ENCODE results near the gene ATE1. TPM values are rescaled to one million over a fixed set of nuclear protein-coding genes. Genes with fewer than 3 reads are reported as not detected.
"Not testable (repeated sequence)": the region's sequence is repeated elsewhere in the genome, so short reads cannot be mapped to it uniquely, and the experiment has no call there.

The ATE1 gene
- total and polyA plus RNA-seq, 8 donors, result 24.5 to 35.4 (median 31.9) TPM

- DNase-seq (peak; percentile 75 to 95 (median 82)), ATAC-seq (peak; percentile 93)
- no peaks in the 10 kb centered on the region for H3K9me3 ChIP-seq
- intact Hi-C loops (cut with DNase I), result no loop called here
- H3K4me3 ChIP-seq, result peak within 1 kb of the TSS; percentile 83 to 89
- H3K36me3 ChIP-seq, result peaks cover 0 to 16% of the 10 kb centered on the region in 2 donors
- peaks cover 8 to 29% of the 10 kb centered on the region in 2 donors for H3K4me1 ChIP-seq
- H3K27me3 ChIP-seq, result no peaks in the 10 kb centered on the region
- H3K27ac ChIP-seq, result peak within 1 kb of the TSS; percentile 93 to 96
- TF ChIP-seq, protein P1, sequence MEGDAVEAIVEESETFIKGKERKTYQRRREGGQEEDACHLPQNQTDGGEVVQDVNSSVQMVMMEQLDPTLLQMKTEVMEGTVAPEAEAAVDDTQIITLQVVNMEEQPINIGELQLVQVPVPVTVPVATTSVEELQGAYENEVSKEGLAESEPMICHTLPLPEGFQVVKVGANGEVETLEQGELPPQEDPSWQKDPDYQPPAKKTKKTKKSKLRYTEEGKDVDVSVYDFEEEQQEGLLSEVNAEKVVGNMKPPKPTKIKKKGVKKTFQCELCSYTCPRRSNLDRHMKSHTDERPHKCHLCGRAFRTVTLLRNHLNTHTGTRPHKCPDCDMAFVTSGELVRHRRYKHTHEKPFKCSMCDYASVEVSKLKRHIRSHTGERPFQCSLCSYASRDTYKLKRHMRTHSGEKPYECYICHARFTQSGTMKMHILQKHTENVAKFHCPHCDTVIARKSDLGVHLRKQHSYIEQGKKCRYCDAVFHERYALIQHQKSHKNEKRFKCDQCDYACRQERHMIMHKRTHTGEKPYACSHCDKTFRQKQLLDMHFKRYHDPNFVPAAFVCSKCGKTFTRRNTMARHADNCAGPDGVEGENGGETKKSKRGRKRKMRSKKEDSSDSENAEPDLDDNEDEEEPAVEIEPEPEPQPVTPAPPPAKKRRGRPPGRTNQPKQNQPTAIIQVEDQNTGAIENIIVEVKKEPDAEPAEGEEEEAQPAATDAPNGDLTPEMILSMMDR (IDR thresholded peaks at IDR 0.05), result peak in 1 of 2 donors; percentile 69
These were observed 46.9 kb upstream of the ATE1 start, which contains the start of gene NSMCE4A for GRCh38 chr10:121974535-121975294. Gene NSMCE4A (minus strand): TSS chr10:121975217. CDS start chr10:121975165, 52 bp downstream.

- Histone ChIP-seq H3K27me3 (no peaks in the 10 kb centered on the region), H3K4me1 (peaks cover 8 to 29% of the 10 kb centered on the region in 2 donors), H3K4me3 (peak overlapping the region; percentile 83 to 89), H3K36me3 (peaks cover 0 to 23% of the 10 kb centered on the region in 2 donors), H3K27ac (peak overlapping the region; percentile 93 to 96), H3K9me3 (no peaks in the 10 kb centered on the region)
- ATAC-seq, result peak; percentile 43
- TF ChIP-seq, protein P1 (IDR thresholded peaks at IDR 0.05), result no peak
- DNase-seq, result no peak
- intact Hi-C loops (cut with DNase I), result no loop called here
These were observed 46.2 kb upstream of the ATE1 start for GRCh38 chr10:121974019-121974534.

DNA sequence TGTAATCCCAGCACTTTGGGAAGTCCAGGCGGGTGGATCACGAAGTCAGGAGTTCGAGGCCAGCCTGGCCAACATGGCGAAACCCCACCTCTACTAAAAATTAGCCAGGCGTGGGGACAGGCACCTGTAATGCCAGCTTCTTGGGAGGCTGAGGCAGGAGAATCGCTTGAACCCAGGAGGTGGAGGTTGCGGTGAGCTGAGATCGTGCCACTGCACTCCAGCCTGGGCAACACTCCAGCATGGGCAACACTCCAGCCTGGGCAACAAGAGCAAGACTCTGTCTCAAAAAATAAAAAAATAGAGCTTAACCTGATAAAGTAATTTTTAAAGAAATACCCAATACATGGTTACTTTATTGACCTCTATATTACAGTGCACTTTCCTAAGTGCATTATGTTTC is 41.3 kb upstream of the ATE1 start:
- DNase-seq; H3K27ac ChIP-seq; H3K9me3 ChIP-seq; H3K4me3 ChIP-seq; H3K27me3 ChIP-seq; ATAC-seq; intact Hi-C loops (cut with DNase I): not testable (repeated sequence)
- H3K36me3 ChIP-seq, result peaks cover 0 to 72% of the 10 kb centered on the region in 2 donors
- H3K4me1 ChIP-seq, result peaks cover 3 to 17% of the 10 kb centered on the region in 2 donors

GRCh38 chr10:121965996-121966395 is 38.2 kb upstream of the ATE1 start:
- Histone ChIP-seq H3K27me3 (no peaks in the 10 kb centered on the region), H3K4me3 (no peak overlapping the region), H3K27ac (no peak overlapping the region), H3K4me1 (no peaks in the 10 kb centered on the region), H3K36me3 (peaks cover 0 to 84% of the 10 kb centered on the region in 2 donors), H3K9me3 (no peaks in the 10 kb centered on the region)
- DNase-seq (no peak), ATAC-seq (no peak)
- TF ChIP-seq, protein P1 (IDR thresholded peaks at IDR 0.05), result no peak
- intact Hi-C loops (cut with DNase I), result no loop called here

GRCh38 chr10:121961456-121961855 is 33.6 kb upstream of the ATE1 start:
- Histone ChIP-seq H3K36me3 (peaks cover 0 to 83% of the 10 kb centered on the region in 2 donors), H3K27ac (no peak overlapping the region), H3K27me3 (no peaks in the 10 kb centered on the region), H3K4me1 (no peaks in the 10 kb centered on the region), H3K9me3 (no peaks in the 10 kb centered on the region), H3K4me3 (no peak overlapping the region)
- ATAC-seq (no peak), DNase-seq (no peak)
- TF ChIP-seq, protein P1 (IDR thresholded peaks at IDR 0.05), result no peak
- intact Hi-C loops (cut with DNase I), result no loop called here

Data from left lung (tissue), 10 donors.